Vagina (tissue), 2 donors: ENCODE measurements around the gene STAT5B. TPM values are rescaled to one million over a fixed set of nuclear protein-coding genes. Genes with fewer than 3 reads are reported as not detected.

Experiments used
- DNase-seq, 2 donors: peaks; one replicate each; pipeline ENCODE4 v3.0.0-alpha.2; 2017; ENCODE audit errors: extremely low spot score in 2 of 2
- H3K27ac ChIP-seq: fragments of 200-600 bp; sonication (generic); one replicate; pipeline ENCODE4 v1.5.1; 2019
- H3K27me3 ChIP-seq: fragments of 200-600 bp; sonication (generic); one replicate; pipeline ENCODE4 v1.5.1; 2019
- H3K36me3 ChIP-seq, 2 donors: fragments of 200-600 bp; sonication (generic); one replicate each; pipeline ENCODE4 v1.5.1; 2017 to 2019
- H3K4me1 ChIP-seq: fragments of 200-600 bp; sonication (generic); one replicate; pipeline ENCODE4 v1.5.1; 2019
- H3K4me3 ChIP-seq, 2 donors: fragments of 200-600 bp; sonication (generic); 1 replicate in 1 of 2; 2 replicates in 1 of 2; pipeline ENCODE4 v1.5.1; 2016 to 2019
- H3K9me3 ChIP-seq: fragments of 200-600 bp; sonication (generic); one replicate; pipeline ENCODE4 v1.5.1; 2019
- CTCF ChIP-seq, 3 experiments: fragments of 450-650 bp in 2 of 3; fragments of 200-600 bp in 1 of 3; sonication (generic) in 1 of 3; IDR thresholded peaks; one replicate each; pipeline ENCODE4 v1.5.1; 2017 to 2019; ENCODE audit warnings: antibody characterized with exemption in 3 of 3, mild to moderate bottlenecking in 2 of 3, moderate library complexity in 2 of 3
- POLR2A ChIP-seq, 2 donors: fragments of 450-650 bp; IDR thresholded peaks; one replicate each; pipeline ENCODE4 v1.6.1; 2017; ENCODE audit warnings: antibody characterized with exemption in 2 of 2, mild to moderate bottlenecking in 2 of 2, moderate library complexity in 2 of 2
- POLR2AphosphoS5 ChIP-seq, 2 donors: sonication (generic); formaldehyde crosslinking; IDR thresholded peaks; one replicate each; pipeline ENCODE4 v1.9.0; 2017; ENCODE audit warnings: antibody characterized with exemption in 2 of 2, mild to moderate bottlenecking in 2 of 2, low read depth in 1 of 2; ENCODE audit not compliant: insufficient read depth in 1 of 2
- intact Hi-C: fragments of 100-400 bp; cut with DNase I; formaldehyde crosslinking; loops from one replicate; pipeline ENCODE4 v1.15.1; 2023
- total RNA-seq: library from RNA; depleted of rRNA; stranded (reverse); fragments of >200 nt; gene quantifications from one replicate; pipeline ENCODE4 v1.2.3, GENCODE V29; 2016

Gene STAT5B
- total RNA-seq, 1 donor from 2014 or later, result 74.6 TPM

GRCh38 chr17:42174126-42174783, 101.9 kb downstream of the STAT5B start:
- intact Hi-C loops, result no loop called here
- H3K36me3 ChIP-seq, result no peaks in the 10 kb centered on the region
- TF ChIP-seq CTCF (IDR thresholded peaks at IDR 0.05) (no peak), POLR2AphosphoS5 (IDR thresholded peaks at IDR 0.05; ENCODE audit: insufficient read depth in 1 of 2, low read depth in 1 of 2) (no peak), POLR2A (IDR thresholded peaks at IDR 0.05) (no peak)
- no peaks in the 10 kb centered on the region for H3K4me1 ChIP-seq
- H3K27me3 ChIP-seq, result no peaks in the 10 kb centered on the region
- H3K4me3 ChIP-seq, result no peak overlapping the region
- no peaks in the 10 kb centered on the region for H3K9me3 ChIP-seq
- DNase-seq, result no peak
- H3K27ac ChIP-seq, result no peak overlapping the region

- Histone ChIP-seq H3K27me3 (no peaks in the 10 kb centered on the region), H3K36me3 (no peaks in the 10 kb centered on the region), H3K4me3 (no peak overlapping the region), H3K4me1 (no peaks in the 10 kb centered on the region), H3K27ac (no peak overlapping the region), H3K9me3 (no peaks in the 10 kb centered on the region)
- DNase-seq, result no peak
- TF ChIP-seq CTCF (IDR thresholded peaks at IDR 0.05), result no peak
- intact Hi-C loops, result no loop called here
Observed at GRCh38 chr17:42171831-42172230, 104.4 kb downstream of the STAT5B start.

- no peak for DNase-seq
- Histone ChIP-seq H3K27me3 (no peaks in the 10 kb centered on the region), H3K4me1 (no peaks in the 10 kb centered on the region), H3K27ac (no peak overlapping the region), H3K9me3 (no peaks in the 10 kb centered on the region), H3K36me3 (no peaks in the 10 kb centered on the region), H3K4me3 (no peak overlapping the region)
- no peak for TF ChIP-seq POLR2AphosphoS5 (IDR thresholded peaks at IDR 0.05; ENCODE audit: insufficient read depth in 1 of 2, low read depth in 1 of 2)
- TF ChIP-seq POLR2A (IDR thresholded peaks at IDR 0.05), result no peak
- TF ChIP-seq CTCF (IDR thresholded peaks at IDR 0.05), result no peak
- intact Hi-C loops, result no loop called here
Observed at GRCh38 chr17:42169351-42169750, 106.8 kb downstream of the STAT5B start.

- DNase-seq, result no peak
- no peak overlapping the region for H3K4me3 ChIP-seq
- H3K27me3 ChIP-seq, result no peaks in the 10 kb centered on the region
- intact Hi-C loops, result no loop called here
- no peaks in the 10 kb centered on the region for H3K36me3 ChIP-seq
- H3K9me3 ChIP-seq, result no peaks in the 10 kb centered on the region
- no peak for TF ChIP-seq POLR2A (IDR thresholded peaks at IDR 0.05)
- no peak for TF ChIP-seq CTCF (IDR thresholded peaks at IDR 0.05)
- no peak for TF ChIP-seq POLR2AphosphoS5 (IDR thresholded peaks at IDR 0.05; ENCODE audit: insufficient read depth in 1 of 2, low read depth in 1 of 2)
- no peaks in the 10 kb centered on the region for H3K4me1 ChIP-seq
- no peak overlapping the region for H3K27ac ChIP-seq
Observed at GRCh38 chr17:42167807-42168206, 108.4 kb downstream of the STAT5B start.

GRCh38 chr17:42166196-42166763, 109.9 kb downstream of the STAT5B start:
- no peak for DNase-seq
- H3K9me3 ChIP-seq, result no peaks in the 10 kb centered on the region
- no peaks in the 10 kb centered on the region for H3K4me1 ChIP-seq
- no peaks in the 10 kb centered on the region for H3K27me3 ChIP-seq
- TF ChIP-seq POLR2AphosphoS5 (IDR thresholded peaks at IDR 0.05; ENCODE audit: insufficient read depth in 1 of 2, low read depth in 1 of 2) (no peak), POLR2A (IDR thresholded peaks at IDR 0.05) (no peak), CTCF (IDR thresholded peaks at IDR 0.05) (no peak)
- no peaks in the 10 kb centered on the region for H3K36me3 ChIP-seq
- H3K27ac ChIP-seq, result no peak overlapping the region
- intact Hi-C loops, result no loop called here
- no peak overlapping the region for H3K4me3 ChIP-seq
